NCI-H146 treated with DMSO at 0.1 percent for 48 hours (cell line): ENCODE data around the gene ZCCHC2.

Experiments used
- DNase-seq: peaks from one replicate; lab custom pipeline; 2025; ENCODE audit not compliant: unreplicated experiment; lab: John Stamatoyannopoulos, UW

ZCCHC2 gene

GRCh38 chr18:62576845-62577512 is 54.2 kb downstream of the ZCCHC2 start:
- no peak for DNase-seq

DNA sequence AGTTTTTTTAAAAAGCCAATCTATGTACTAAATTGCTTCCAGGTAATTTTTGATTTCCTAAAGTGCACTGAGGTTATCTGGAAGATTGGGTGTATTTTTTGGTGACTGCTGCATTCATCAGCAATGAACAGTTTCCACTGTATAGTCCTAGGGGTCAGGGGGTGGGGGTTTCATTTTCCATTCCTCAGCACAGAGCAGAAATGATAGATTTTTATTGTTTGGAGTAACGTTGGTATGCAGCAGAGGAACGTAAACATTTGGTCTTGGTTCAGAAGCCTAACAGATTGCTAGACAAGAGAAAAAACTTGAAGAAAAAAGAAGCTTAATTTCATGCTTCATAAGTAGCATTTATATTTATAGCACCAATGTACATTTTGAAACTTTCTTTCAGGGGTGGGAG is 54.9 kb downstream of the ZCCHC2 start:
- no peak for DNase-seq

DNA sequence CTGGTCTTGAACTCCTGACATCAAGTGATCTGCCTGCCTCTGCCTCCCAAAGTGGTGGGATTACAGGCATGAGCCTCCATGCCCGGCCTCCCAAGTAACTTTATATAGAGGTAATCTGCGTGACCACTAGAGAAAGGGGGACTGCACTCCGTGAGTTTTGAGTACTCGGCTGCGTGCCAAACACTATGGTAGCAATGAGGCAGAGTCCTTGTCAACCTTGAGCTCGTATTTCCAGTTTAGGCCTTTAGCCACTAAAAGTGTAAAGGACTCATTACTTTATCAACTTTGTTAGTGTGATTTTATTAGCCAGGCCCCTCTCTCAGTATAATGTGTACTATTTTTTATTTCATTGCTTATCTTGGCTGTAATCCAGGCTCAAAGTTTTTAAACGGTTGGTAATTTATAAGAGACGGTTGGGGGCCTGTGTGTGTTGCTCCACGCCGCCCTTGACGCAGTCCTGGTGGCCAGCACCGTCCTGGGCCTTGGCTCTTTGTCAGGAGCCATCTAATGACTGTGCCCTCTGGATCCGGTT is 56.2 kb downstream of the ZCCHC2 start:
- no peak for DNase-seq

DNA sequence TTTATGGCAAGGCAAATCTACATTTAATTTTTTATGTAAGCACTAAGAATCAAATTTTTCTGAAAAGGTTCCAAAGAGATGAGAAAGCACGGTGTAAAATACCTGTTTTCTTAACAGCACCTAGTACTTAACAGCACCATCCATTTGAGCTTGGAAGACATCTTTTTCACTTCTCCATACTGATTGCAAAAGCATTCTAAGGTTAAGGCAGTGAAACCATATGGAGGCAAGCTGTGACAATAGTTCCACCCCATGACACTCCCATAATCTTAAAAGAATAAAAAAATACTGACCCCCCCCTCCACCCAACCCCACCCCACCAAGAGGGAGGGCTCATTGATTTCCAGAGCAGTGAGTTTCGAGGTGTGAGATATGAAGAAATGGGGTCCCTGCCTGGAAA is 60.6 kb downstream of the ZCCHC2 start:
- DNase-seq: no peak

DNA sequence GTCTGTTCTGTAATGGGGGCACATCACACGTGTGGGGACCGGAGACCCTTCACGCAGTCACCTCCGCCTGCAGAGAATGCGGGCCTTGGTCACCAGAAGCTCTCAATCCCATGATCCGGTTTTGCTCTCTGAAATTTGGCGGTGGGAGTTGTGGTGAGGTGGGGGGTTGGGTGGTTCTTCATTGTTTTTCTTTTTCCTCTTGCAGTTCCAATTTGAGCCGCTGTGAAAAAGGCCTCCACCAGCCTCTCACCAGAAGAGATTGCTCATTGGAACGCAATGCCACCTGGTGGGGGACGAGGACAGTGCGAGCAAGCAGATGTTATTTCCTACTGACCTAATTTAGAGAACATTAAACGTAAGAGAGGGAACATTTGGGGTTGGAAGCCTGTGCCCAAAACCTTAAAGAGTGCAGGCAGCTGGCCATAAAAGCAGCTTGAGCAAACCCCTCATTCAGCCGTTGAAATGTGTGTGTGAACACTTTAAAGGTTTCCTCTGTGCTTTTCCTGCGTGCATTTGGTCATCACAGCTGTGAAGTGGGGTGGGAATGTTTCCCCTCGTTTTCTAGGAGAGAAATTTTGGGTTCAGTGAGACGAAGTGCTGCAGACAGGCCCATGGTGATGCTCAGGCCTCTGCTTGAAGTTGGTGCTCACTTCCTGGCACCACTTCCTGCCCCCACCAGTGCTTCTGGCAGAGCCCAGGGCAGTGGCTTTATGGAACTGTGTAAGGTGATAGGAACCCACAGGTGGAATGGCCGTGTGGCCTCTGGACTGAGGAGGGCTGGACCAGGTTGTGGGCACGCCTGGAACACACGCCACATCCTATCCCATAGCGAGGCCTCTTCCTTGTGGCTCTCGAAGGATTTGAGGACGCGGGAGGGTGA is 61.7 kb downstream of the ZCCHC2 start:
- DNase-seq: peak; percentile 87

- no peak for DNase-seq
These were observed 62.7 kb downstream of the ZCCHC2 start for GRCh38 chr18:62585274-62586150.

- peak; percentile 57 for DNase-seq
These were observed 63.4 kb downstream of the ZCCHC2 start for GRCh38 chr18:62586151-62586774.

- no peak for DNase-seq
These were observed 64.1 kb downstream of the ZCCHC2 start for GRCh38 chr18:62586781-62587487.

DNA sequence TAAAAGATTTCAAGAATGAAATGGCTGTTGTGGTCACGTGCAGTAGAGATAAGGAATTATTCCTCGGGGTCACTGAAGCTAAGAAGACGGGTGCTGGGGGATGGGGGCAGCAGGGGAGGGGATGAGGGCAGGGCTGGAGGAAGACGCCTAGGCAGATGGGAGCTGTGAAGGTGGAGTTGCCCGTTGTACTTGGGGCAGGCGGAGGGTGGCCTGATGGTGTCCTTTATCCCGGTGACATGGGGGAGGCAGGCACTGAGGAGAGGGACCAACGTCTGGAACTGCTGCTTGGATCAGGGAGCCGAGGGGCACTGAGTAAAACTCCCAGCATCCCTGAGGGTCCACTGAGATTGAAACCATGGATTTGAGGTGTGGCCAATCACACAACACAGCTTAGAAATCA is 64.9 kb downstream of the ZCCHC2 start:
- DNase-seq: no peak

- DNase-seq: no peak
These were observed 65.4 kb downstream of the ZCCHC2 start for GRCh38 chr18:62588217-62588616.

GRCh38 chr18:62590799-62591590 is 68.2 kb downstream of the ZCCHC2 start:
- no peak for DNase-seq

DNA sequence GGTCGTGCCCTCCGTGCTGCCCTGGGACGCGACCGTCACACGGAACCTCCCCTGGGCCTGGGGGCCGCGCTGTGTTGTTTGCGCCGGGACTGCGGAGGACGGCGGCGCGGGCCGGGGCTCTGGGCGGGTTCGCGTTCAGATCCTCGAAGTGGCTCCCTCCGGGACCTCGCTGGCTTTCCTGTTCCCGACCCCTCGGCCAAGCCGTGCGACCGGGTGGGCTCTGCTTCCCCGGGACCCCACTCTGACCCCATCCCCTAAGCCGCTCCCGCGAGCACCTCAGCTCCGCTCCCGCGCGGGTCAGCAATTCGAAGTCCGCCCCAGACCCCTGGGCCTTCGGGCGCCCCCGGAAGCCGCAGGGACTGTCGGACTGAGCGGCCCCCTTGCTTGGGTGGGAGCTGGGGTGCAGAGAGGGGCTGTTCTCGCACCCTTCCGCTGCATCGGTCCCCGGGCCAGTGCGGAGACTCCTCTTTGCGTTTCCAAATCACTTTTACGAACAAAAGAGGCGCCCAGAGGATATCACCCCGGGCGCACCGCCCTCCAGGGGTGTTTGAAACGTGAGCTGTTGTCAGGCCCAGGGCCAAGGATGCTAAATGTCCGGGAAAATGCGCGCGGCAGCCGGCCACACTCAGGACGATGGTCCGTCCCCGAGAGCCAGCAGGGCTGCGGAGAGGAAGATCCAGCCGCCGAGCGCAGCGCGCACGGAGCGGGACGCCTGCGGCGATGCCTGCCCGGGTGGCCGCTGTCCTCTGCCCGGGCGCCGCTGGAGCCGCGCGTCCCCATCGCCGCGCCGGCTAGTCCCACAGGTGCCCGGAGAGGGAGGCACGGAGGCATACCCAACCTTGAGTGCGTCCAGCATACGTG is 73.5 kb downstream of the ZCCHC2 start:
- peak; percentile 54 for DNase-seq

DNA sequence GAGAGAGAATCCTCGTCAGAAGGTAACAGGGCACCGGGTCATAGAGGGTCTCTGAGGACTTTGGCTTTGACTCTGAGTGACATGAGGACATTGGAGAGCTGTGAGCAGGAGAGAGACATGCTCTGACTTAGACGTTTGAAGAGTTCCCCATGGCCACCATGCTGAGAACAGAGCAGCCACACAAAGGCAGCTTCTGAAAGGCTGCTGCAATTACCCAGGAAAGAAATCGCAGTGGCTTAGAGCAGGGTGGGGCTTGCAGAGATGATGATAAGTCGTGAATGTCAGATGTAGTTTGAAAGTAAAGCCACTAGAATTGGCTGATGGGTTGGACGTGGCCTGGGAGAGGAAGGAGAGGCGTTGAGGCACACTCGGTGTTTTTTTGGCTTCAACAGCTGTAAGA is 79.0 kb downstream of the ZCCHC2 start:
- DNase-seq: no peak

GRCh38 chr18:62602706-62603105 is 79.9 kb downstream of the ZCCHC2 start:
- DNase-seq: no peak

DNA sequence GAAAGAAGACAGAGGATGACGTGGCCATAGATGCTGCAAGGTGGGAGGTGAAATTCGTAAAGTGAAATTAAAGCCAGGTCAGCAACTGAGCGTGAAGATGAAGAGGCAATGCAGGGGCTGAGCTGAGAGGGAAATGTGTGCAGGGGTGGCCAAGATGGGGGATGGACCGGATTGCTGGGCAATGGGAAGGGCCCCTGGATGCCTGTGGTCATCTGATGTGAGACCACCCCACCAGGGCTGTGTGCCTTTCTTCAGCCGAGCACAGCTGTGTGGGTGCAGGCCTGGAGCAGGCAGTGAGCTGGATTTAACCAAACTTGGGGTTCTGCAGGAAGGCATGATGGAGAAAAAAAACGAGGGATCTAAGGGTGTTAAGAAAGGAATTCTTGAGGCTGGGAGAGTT is 80.4 kb downstream of the ZCCHC2 start:
- DNase-seq: no peak

DNA sequence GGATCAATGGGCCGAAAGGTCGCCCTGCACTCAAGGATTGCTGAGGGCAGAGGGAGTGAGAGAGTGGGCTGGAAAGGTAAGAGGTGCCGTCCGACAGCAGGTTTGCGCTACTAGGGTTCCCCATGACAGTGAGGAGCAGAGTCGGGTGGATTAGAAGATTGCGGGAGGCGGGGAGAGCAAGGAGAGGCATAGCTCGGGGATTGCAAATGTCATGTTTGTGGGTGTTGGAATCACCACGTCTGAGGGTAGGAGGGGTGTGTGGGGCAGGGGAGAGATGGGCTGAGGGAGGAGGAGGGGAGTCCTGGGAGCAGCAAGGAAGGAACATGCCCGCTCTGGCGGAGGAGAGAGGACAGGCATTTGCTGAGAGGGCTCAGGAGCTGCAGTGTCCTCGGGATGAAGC is 81.2 kb downstream of the ZCCHC2 start:
- DNase-seq: no peak

DNA sequence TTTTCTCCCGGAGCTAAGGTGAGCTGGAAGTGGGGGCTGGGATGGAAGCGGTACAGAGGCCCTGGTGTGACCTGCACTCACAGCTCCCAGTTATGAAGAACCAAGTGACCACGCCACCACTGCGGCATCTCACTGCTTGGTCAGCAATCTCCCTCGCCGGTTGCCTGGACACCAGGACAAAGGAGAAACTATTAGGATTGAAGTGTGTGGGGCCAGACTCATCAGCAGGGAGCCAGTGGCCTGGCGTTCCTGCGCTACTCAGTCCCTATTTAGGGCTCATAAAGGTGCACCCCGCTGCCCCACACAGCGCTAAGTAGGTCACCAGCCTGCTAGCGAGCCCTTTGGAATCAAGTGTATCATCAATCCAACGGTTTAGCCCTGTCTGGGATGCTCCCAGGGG is 82.9 kb downstream of the ZCCHC2 start:
- DNase-seq: peak; percentile 52

DNA sequence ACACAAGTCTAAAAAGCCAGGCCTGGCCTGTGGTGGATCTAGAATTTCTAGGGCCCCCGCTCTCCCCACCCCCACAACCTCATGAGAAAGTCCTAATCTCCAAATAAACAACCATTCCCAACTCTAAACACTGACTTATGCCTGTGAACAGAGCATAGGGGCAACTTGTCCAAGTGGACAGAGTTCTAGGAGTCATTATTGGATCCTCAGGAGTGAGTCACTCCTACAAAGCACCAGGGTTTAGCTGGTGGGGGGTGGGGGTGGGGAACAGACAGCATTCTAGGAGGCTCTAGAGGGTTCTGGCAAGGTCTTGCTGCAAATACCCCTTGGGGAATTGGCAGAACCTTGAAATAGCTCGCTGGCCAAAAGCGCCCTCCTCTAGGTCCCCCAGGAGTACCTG is 83.3 kb downstream of the ZCCHC2 start:
- DNase-seq: no peak
